Vagina (tissue), 2 donors: Measurements from ENCODE around the gene ZDHHC12. TPM values are rescaled to one million over a fixed set of nuclear protein-coding genes. Genes with fewer than 3 reads are reported as not detected.

Experiments
- DNase-seq, 2 donors: peaks; one replicate each; pipeline ENCODE4 v3.0.0-alpha.2; 2017; ENCODE audit errors: extremely low spot score in 2 of 2
- H3K27ac ChIP-seq: fragments of 200-600 bp; sonication (generic); one replicate; pipeline ENCODE4 v1.5.1; 2019
- H3K27me3 ChIP-seq: fragments of 200-600 bp; sonication (generic); one replicate; pipeline ENCODE4 v1.5.1; 2019
- H3K36me3 ChIP-seq, 2 donors: fragments of 200-600 bp; sonication (generic); one replicate each; pipeline ENCODE4 v1.5.1; 2017 to 2019
- H3K4me1 ChIP-seq: fragments of 200-600 bp; sonication (generic); one replicate; pipeline ENCODE4 v1.5.1; 2019
- H3K4me3 ChIP-seq, 2 donors: fragments of 200-600 bp; sonication (generic); 1 replicate in 1 of 2; 2 replicates in 1 of 2; pipeline ENCODE4 v1.5.1; 2016 to 2019
- H3K9me3 ChIP-seq: fragments of 200-600 bp; sonication (generic); one replicate; pipeline ENCODE4 v1.5.1; 2019
- CTCF ChIP-seq, 3 experiments: fragments of 450-650 bp in 2 of 3; fragments of 200-600 bp in 1 of 3; sonication (generic) in 1 of 3; IDR thresholded peaks; one replicate each; pipeline ENCODE4 v1.5.1; 2017 to 2019; ENCODE audit warnings: antibody characterized with exemption in 3 of 3, mild to moderate bottlenecking in 2 of 3, moderate library complexity in 2 of 3
- POLR2A ChIP-seq, 2 donors: fragments of 450-650 bp; IDR thresholded peaks; one replicate each; pipeline ENCODE4 v1.6.1; 2017; ENCODE audit warnings: antibody characterized with exemption in 2 of 2, mild to moderate bottlenecking in 2 of 2, moderate library complexity in 2 of 2
- POLR2AphosphoS5 ChIP-seq, 2 donors: sonication (generic); formaldehyde crosslinking; IDR thresholded peaks; one replicate each; pipeline ENCODE4 v1.9.0; 2017; ENCODE audit warnings: antibody characterized with exemption in 2 of 2, mild to moderate bottlenecking in 2 of 2, low read depth in 1 of 2; ENCODE audit not compliant: insufficient read depth in 1 of 2
- intact Hi-C: fragments of 100-400 bp; cut with DNase I; formaldehyde crosslinking; loops from one replicate; pipeline ENCODE4 v1.15.1; 2023
- total RNA-seq: library from RNA; depleted of rRNA; stranded (reverse); fragments of >200 nt; gene quantifications from one replicate; pipeline ENCODE4 v1.2.3, GENCODE V29; 2016

ZDHHC12 gene
- total RNA-seq, 1 donor from 2014 or later: 19.4 TPM

GRCh38 chr9:128743421-128743820, 19.5 kb upstream of the ZDHHC12 start:
- Histone ChIP-seq H3K4me1 (no peaks in the 10 kb centered on the region), H3K9me3 (no peaks in the 10 kb centered on the region), H3K27ac (no peak overlapping the region), H3K27me3 (no peaks in the 10 kb centered on the region), H3K36me3 (peaks cover 0 to 28% of the 10 kb centered on the region in 2 donors), H3K4me3 (no peak overlapping the region)
- no peak for DNase-seq
- intact Hi-C loops: no loop called here
- TF ChIP-seq POLR2AphosphoS5 (IDR thresholded peaks at IDR 0.05; ENCODE audit: insufficient read depth in 1 of 2, low read depth in 1 of 2): no peak
- no peak for TF ChIP-seq POLR2A (IDR thresholded peaks at IDR 0.05)
- TF ChIP-seq CTCF (IDR thresholded peaks at IDR 0.05): no peak

DNA sequence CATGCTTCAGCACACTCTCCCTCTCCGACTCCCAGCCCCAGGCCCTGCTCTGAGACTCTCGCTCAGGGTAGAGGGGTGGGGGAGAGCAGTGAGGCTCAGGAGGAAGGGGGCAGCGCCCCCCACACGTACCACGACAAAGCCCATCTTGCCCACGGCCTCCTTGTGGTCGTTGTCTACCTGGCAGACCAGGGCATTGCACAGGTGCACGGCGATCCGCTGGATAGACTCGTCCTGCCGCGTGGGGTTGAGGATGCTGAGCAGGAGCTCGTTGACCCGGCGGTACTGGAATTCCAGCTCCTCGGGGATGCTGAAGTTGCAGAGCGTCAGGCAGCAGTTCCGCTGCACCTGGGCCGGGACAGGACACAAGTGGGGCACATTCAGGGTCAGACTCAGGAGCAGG, 18.5 kb upstream of the ZDHHC12 start:
- no peaks in the 10 kb centered on the region for H3K4me1 ChIP-seq
- H3K9me3 ChIP-seq: no peaks in the 10 kb centered on the region
- DNase-seq: no peak
- intact Hi-C loops: no loop called here
- H3K36me3 ChIP-seq: peaks cover 0 to 28% of the 10 kb centered on the region in 2 donors
- H3K27me3 ChIP-seq: no peaks in the 10 kb centered on the region
- TF ChIP-seq CTCF (IDR thresholded peaks at IDR 0.05) (no peak), POLR2A (IDR thresholded peaks at IDR 0.05) (no peak), POLR2AphosphoS5 (IDR thresholded peaks at IDR 0.05; ENCODE audit: insufficient read depth in 1 of 2, low read depth in 1 of 2) (no peak)
- no peak overlapping the region for H3K4me3 ChIP-seq
- no peak overlapping the region for H3K27ac ChIP-seq

DNA sequence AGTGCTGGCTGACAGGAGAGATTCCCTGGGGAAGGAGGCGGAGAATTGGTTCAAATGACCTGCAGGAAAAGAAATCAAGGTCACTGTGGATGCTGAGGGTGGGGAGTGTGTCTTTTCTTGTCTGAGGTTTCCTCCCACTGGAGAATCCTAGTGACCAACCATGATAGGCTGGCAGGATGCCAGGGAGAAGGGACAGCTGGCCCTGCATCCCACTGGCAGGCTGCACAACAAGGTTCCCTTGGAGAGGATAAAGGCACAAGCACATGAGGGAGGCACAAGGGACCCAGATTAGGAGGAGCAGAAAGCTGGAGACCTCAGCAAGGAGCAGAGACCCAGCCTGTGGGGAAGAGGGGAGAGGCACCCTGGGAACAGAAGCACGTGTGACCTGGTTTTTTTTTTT, 11.4 kb upstream of the ZDHHC12 start:
- Histone ChIP-seq H3K4me3 (no peak overlapping the region), H3K27me3 (no peaks in the 10 kb centered on the region), H3K27ac (no peak overlapping the region), H3K36me3 (peaks cover 0 to 50% of the 10 kb centered on the region in 2 donors), H3K9me3 (no peaks in the 10 kb centered on the region), H3K4me1 (no peaks in the 10 kb centered on the region)
- TF ChIP-seq CTCF (IDR thresholded peaks at IDR 0.05): no peak
- no peak for TF ChIP-seq POLR2AphosphoS5 (IDR thresholded peaks at IDR 0.05; ENCODE audit: insufficient read depth in 1 of 2, low read depth in 1 of 2)
- TF ChIP-seq POLR2A (IDR thresholded peaks at IDR 0.05): no peak
- DNase-seq: no peak
- intact Hi-C loops: no loop called here

GRCh38 chr9:128733256-128733655, 9.3 kb upstream of the ZDHHC12 start:
- Histone ChIP-seq H3K27me3 (no peaks in the 10 kb centered on the region), H3K36me3 (peaks cover 0 to 40% of the 10 kb centered on the region in 2 donors), H3K9me3 (no peaks in the 10 kb centered on the region), H3K4me1 (no peaks in the 10 kb centered on the region), H3K4me3 (no peak overlapping the region), H3K27ac (no peak overlapping the region)
- no peak for DNase-seq
- intact Hi-C loops: no loop called here
- TF ChIP-seq POLR2AphosphoS5 (IDR thresholded peaks at IDR 0.05; ENCODE audit: insufficient read depth in 1 of 2, low read depth in 1 of 2): no peak
- peak in 1 of 3 experiments; percentile 38 for TF ChIP-seq CTCF (IDR thresholded peaks at IDR 0.05)

- H3K27ac ChIP-seq: no peak overlapping the region
- no peaks in the 10 kb centered on the region for H3K27me3 ChIP-seq
- peaks cover 0 to 40% of the 10 kb centered on the region in 2 donors for H3K36me3 ChIP-seq
- intact Hi-C loops: no loop called here
- no peaks in the 10 kb centered on the region for H3K4me1 ChIP-seq
- H3K4me3 ChIP-seq: no peak overlapping the region
- H3K9me3 ChIP-seq: no peaks in the 10 kb centered on the region
- TF ChIP-seq POLR2A (IDR thresholded peaks at IDR 0.05) (no peak), POLR2AphosphoS5 (IDR thresholded peaks at IDR 0.05; ENCODE audit: insufficient read depth in 1 of 2, low read depth in 1 of 2) (no peak), CTCF (IDR thresholded peaks at IDR 0.05) (no peak)
- DNase-seq: no peak
These were observed 8.6 kb upstream of the ZDHHC12 start for GRCh38 chr9:128732576-128732975.
